T-helper 17 cell (primary cell): ENCODE measurements around the gene MCM5. TPM values are rescaled to one million over a fixed set of nuclear protein-coding genes. Genes with fewer than 3 reads are reported as not detected.
"Not testable (repeated sequence)": the region's sequence is repeated elsewhere in the genome, so short reads cannot be mapped to it uniquely, and the experiment has no call there.

Experiments used
- ATAC-seq: fragments of 150-1000 bp; cut with Tn5 transposase; 2 replicates; pipeline ENCODE4 v1.10.0; 2021; ENCODE audit warnings: mild to moderate bottlenecking, moderate library complexity
- DNase-seq, 3 donors: peaks; one replicate each; pipeline versions ENCODE4 v3.0.0 to v3.0.0-alpha.2; 2020 to 2021
- H3K9me3 ChIP-seq: one replicate; pipeline ENCODE4 v1.7.0; 2013; ENCODE audit warnings: low read length, mild to moderate bottlenecking; ENCODE audit not compliant: control insufficient read depth, poor library complexity, severe bottlenecking
- H3K27ac Mint-ChIP-seq: one replicate; pipeline ENCODE4 v1.8.0; 2022; ENCODE audit warnings: mild to moderate bottlenecking, moderate library complexity, mixed read lengths
- H3K27me3 Mint-ChIP-seq: one replicate; pipeline ENCODE4 v1.8.0; 2022; ENCODE audit warnings: mixed read lengths
- H3K36me3 Mint-ChIP-seq: one replicate; pipeline ENCODE4 v1.8.0; 2022; ENCODE audit warnings: low read depth, mixed read lengths
- H3K4me1 Mint-ChIP-seq: one replicate; pipeline ENCODE4 v1.8.0; 2022; ENCODE audit warnings: mild to moderate bottlenecking, mixed read lengths
- H3K4me3 Mint-ChIP-seq: one replicate; pipeline ENCODE4 v1.8.0; 2022; ENCODE audit warnings: mild to moderate bottlenecking, moderate library complexity, mixed read lengths
- total RNA-seq, 4 donors: library from RNA in 2 of 4; stranded (reverse) in 2 of 4; gene quantifications; one replicate each; pipeline ENCODE4 v1.2.3 and lab custom pipeline; 2022 to 2026

MCM5 gene
- total RNA-seq, 2 donors from 2014 or later: 22.6 to 32.6 TPM

DNA sequence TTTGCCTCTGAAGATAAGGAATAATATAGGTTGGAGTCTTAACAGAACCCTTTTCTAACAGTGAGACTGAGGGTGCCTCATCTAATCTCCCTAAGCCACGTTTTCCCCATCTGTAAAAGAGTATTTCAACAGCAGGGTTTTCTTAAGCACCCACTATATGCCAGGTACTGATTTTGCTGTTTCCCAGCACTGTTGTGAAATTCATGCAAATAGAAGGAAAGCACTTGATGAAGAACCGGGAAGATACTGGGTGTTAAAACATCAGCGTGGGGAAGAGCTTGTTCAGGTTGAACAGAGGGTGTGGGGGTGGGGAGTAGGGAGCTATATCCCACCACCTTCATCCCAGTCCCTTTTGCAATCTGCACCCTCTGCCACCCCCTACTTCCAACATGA, 16.3 kb upstream of the MCM5 start:
- Mint-ChIP-seq H3K4me3 (no peak overlapping the region), H3K27me3 (peaks cover 39% of the 10 kb centered on the region), H3K4me1 (peaks cover 4% of the 10 kb centered on the region), H3K27ac (no peak overlapping the region), H3K36me3 (no peaks in the 10 kb centered on the region)
- no peak for ATAC-seq
- no peaks in the 10 kb centered on the region for H3K9me3 ChIP-seq
- no peak for DNase-seq

GRCh38 chr22:35384527-35384926, 15.4 kb upstream of the MCM5 start:
- ATAC-seq: no peak
- Mint-ChIP-seq H3K4me1 (peaks cover 4% of the 10 kb centered on the region), H3K27ac (no peak overlapping the region)

GRCh38 chr22:35384975-35385588, 14.9 kb upstream of the MCM5 start:
- Mint-ChIP-seq H3K27me3 (peaks cover 39% of the 10 kb centered on the region), H3K27ac (no peak overlapping the region), H3K4me3 (no peak overlapping the region), H3K4me1 (peaks cover 4% of the 10 kb centered on the region), H3K36me3 (peaks cover 2% of the 10 kb centered on the region)
- no peak for ATAC-seq
- DNase-seq: no peak
- H3K9me3 ChIP-seq: no peaks in the 10 kb centered on the region

More at GRCh38 chr22:35384527-35384926, 15.4 kb upstream of the MCM5 start:
- H3K9me3 ChIP-seq: no peaks in the 10 kb centered on the region
- DNase-seq: no peak
- no peak overlapping the region for H3K4me3 Mint-ChIP-seq
- peaks cover 39% of the 10 kb centered on the region for H3K27me3 Mint-ChIP-seq
- no peaks in the 10 kb centered on the region for H3K36me3 Mint-ChIP-seq

DNA sequence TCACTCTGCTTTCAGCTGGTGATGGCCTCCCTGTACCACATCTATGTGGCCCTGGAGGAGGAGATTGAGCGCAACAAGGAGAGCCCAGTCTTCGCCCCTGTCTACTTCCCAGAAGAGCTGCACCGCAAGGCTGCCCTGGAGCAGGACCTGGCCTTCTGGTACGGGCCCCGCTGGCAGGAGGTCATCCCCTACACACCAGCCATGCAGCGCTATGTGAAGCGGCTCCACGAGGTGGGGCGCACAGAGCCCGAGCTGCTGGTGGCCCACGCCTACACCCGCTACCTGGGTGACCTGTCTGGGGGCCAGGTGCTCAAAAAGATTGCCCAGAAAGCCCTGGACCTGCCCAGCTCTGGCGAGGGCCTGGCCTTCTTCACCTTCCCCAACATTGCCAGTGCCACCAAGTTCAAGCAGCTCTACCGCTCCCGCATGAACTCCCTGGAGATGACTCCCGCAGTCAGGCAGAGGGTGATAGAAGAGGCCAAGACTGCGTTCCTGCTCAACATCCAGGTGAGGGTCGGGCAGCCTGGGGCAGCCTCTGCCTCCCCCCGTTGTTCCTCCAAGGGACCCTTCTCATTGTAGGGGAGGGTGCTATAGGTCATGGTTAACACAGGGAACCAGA, 13.2 kb upstream of the MCM5 start:
- DNase-seq (no peak), ATAC-seq (no peak)
- Mint-ChIP-seq H3K4me1 (no peaks in the 10 kb centered on the region), H3K27ac (peak overlapping the region; percentile 27), H3K27me3 (peaks cover 39% of the 10 kb centered on the region), H3K4me3 (no peak overlapping the region), H3K36me3 (peaks cover 2% of the 10 kb centered on the region)
- no peaks in the 10 kb centered on the region for H3K9me3 ChIP-seq

- H3K4me3 Mint-ChIP-seq: no peak overlapping the region
- no peak for DNase-seq
- peaks cover 2% of the 10 kb centered on the region for H3K36me3 Mint-ChIP-seq
- no peak overlapping the region for H3K27ac Mint-ChIP-seq
- no peaks in the 10 kb centered on the region for H3K9me3 ChIP-seq
- no peak for ATAC-seq
- no peaks in the 10 kb centered on the region for H3K4me1 Mint-ChIP-seq
- H3K27me3 Mint-ChIP-seq: peaks cover 20% of the 10 kb centered on the region
These were observed 9.0 kb upstream of the MCM5 start for GRCh38 chr22:35390933-35391332.

- Mint-ChIP-seq H3K4me3 (no peak overlapping the region), H3K27ac (no peak overlapping the region), H3K27me3 (peaks cover 7% of the 10 kb centered on the region), H3K36me3 (peaks cover 2% of the 10 kb centered on the region), H3K4me1 (no peaks in the 10 kb centered on the region)
- H3K9me3 ChIP-seq: no peaks in the 10 kb centered on the region
- DNase-seq: no peak
- no peak for ATAC-seq
These were observed 7.6 kb upstream of the MCM5 start for GRCh38 chr22:35392357-35392756.

DNA sequence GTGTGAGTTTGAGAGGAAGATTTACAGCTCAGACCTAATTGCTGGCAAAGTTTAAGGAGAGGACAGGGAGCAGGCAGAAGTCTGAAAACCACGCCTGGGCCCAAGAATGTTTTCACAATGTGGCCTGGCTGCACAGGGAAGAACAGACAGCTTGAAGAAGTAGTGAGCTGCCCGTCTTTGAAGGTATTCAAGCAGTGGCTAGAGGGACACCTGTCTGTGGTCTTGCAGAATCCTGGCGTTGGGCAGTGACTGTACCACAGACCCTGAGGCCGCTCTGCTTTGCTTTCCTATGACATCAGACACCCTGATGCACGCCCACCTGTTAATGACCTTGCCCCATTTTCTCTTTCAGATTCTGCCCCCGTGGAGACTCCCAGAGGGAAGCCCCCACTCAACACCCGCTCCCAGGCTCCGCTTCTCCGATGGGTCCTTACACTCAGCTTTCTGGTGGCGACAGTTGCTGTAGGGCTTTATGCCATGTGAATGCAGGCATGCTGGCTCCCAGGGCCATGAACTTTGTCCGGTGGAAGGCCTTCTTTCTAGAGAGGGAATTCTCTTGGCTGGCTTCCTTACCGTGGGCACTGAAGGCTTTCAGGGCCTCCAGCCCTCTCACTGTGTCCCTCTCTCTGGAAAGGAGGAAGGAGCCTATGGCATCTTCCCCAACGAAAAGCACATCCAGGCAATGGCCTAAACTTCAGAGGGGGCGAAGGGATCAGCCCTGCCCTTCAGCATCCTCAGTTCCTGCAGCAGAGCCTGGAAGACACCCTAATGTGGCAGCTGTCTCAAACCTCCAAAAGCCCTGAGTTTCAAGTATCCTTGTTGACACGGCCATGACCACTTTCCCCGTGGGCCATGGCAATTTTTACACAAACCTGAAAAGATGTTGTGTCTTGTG, 6.6 kb upstream of the MCM5 start:
- Mint-ChIP-seq H3K27ac (no peak overlapping the region), H3K27me3 (peaks cover 4% of the 10 kb centered on the region), H3K4me3 (no peak overlapping the region), H3K36me3 (peaks cover 2% of the 10 kb centered on the region), H3K4me1 (no peaks in the 10 kb centered on the region)
- H3K9me3 ChIP-seq: no peaks in the 10 kb centered on the region
- DNase-seq: no peak
- no peak for ATAC-seq

DNA sequence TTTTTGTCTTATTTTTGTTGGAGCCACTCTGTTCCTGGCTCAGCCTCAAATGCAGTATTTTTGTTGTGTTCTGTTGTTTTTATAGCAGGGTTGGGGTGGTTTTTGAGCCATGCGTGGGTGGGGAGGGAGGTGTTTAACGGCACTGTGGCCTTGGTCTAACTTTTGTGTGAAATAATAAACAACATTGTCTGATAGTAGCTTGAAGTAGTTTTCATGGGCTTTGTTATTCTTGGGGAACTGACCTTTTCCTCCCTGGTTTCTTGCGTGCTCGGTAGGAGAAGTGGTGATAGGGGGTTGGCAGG, 6.0 kb upstream of the MCM5 start:
- Mint-ChIP-seq H3K27ac (no peak overlapping the region), H3K27me3 (peaks cover 4% of the 10 kb centered on the region), H3K36me3 (peaks cover 2% of the 10 kb centered on the region), H3K4me1 (no peaks in the 10 kb centered on the region), H3K4me3 (no peak overlapping the region)
- DNase-seq (no peak), ATAC-seq (no peak)
- H3K9me3 ChIP-seq: no peaks in the 10 kb centered on the region

- Mint-ChIP-seq H3K4me1 (peaks cover 4% of the 10 kb centered on the region), H3K27ac (no peak overlapping the region), H3K4me3 (no peak overlapping the region), H3K27me3 (peaks cover 4% of the 10 kb centered on the region), H3K36me3 (peaks cover 2% of the 10 kb centered on the region)
- ATAC-seq (no peak), DNase-seq (no peak)
- H3K9me3 ChIP-seq: no peaks in the 10 kb centered on the region
These were observed 5.0 kb upstream of the MCM5 start for GRCh38 chr22:35394810-35395563.

DNA sequence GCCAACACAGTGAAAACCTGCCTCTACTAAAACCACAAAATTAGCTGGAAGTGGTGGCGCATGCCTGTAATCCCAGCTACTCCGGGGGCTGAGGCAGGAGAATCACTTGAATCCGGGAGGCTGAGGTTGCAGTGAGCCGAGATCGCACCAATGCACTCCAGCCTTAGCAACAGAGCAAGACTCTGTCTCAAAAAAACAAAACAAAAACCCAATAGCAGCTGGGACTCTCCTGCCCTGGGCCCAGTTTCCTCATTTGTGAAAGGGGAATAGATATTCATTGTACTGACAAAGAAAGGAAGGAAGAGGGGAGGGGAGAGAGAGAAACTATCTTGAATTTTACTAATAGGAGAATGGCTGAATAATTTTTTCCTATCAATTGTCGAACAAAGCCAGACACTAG, 3.3 kb upstream of the MCM5 start:
- H3K9me3 ChIP-seq, ATAC-seq, H3K27me3 Mint-ChIP-seq, H3K36me3 Mint-ChIP-seq, DNase-seq, H3K4me3 Mint-ChIP-seq: not testable (repeated sequence)
- H3K27ac Mint-ChIP-seq: peak overlapping the region; percentile 68
- peaks cover 12% of the 10 kb centered on the region for H3K4me1 Mint-ChIP-seq

DNA sequence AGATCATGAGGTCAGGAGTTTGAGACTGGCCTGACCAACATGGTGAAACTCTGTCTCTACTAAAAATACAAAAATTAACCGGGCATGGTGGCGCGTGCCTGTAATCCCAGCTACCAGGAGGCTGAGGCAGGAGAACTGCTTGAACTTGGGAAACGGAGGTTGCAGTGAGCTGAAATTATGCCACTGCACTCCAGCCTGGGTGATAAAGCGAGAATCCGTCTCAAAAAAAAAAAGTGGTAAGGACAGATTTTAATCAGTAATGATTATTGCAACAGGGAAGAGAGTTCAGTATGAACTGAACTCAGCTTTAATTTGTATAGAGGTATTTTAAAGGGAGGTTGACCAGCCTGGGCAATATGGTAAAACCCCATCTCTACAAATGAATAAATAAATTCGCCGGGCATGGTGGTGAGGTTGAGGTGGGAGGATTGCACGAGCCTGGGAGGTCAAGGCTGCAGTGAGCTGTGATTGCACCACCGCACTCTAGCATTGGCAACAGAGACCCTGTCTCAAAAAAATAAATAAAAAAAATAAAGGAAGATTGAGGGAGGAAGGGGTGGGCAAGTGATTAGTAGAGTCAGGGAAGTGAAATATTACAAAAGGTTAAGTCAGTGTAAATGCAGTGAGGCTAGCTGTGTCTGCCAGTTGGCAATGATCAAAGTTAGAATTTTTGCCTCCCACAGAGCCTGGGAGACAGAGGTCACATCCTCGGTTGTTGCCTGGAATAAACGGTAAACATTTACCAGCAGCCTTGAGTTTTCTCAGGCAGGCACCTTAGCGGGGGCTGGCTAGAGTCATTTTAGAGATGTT, 2.6 kb upstream of the MCM5 start:
- Mint-ChIP-seq H3K4me3 (no peak overlapping the region), H3K27me3 (peaks cover 4% of the 10 kb centered on the region), H3K36me3 (peaks cover 4% of the 10 kb centered on the region), H3K4me1 (peaks cover 12% of the 10 kb centered on the region), H3K27ac (peak overlapping the region; percentile 68)
- DNase-seq (no peak), ATAC-seq (no peak)
- no peaks in the 10 kb centered on the region for H3K9me3 ChIP-seq

- no peak for DNase-seq
- peaks cover 4% of the 10 kb centered on the region for H3K36me3 Mint-ChIP-seq
- peak overlapping the region; percentile 68 for H3K4me3 Mint-ChIP-seq
- H3K9me3 ChIP-seq: no peaks in the 10 kb centered on the region
- H3K27me3 Mint-ChIP-seq: peaks cover 1% of the 10 kb centered on the region
- no peak for ATAC-seq
- H3K27ac Mint-ChIP-seq: peak overlapping the region; percentile 94
- H3K4me1 Mint-ChIP-seq: peaks cover 12% of the 10 kb centered on the region
These were observed 1.4 kb upstream of the MCM5 start for GRCh38 chr22:35398591-35398973.
